Astrocyte of the cerebellum (primary cell): Measurements from ENCODE around the gene PRKAR1B.

ENCODE experiments used
- DNase-seq: peaks from one replicate; pipeline ENCODE4 v3.0.0-alpha.2; 2011; ENCODE audit warnings: low read depth
- H3K4me3 ChIP-seq: 2 replicates; pipeline ENCODE4 v1.5.1; 2011; ENCODE audit warnings: mild to moderate bottlenecking, low read depth, low read length, moderate library complexity
- in situ Hi-C: cut with HindIII; loops from 2 replicates; pipeline ENCODE4 v1.10.0; 2017; ENCODE audit warnings: low sequenced_read_pairs
- TF ChIP-seq, protein P1 (sequence below): IDR thresholded peaks from 2 replicates; pipeline ENCODE4 v1.5.1; 2012; ENCODE audit warnings: low read length, low read depth, moderate library complexity, mild to moderate bottlenecking; ENCODE audit errors: missing control alignments

Gene PRKAR1B

DNA sequence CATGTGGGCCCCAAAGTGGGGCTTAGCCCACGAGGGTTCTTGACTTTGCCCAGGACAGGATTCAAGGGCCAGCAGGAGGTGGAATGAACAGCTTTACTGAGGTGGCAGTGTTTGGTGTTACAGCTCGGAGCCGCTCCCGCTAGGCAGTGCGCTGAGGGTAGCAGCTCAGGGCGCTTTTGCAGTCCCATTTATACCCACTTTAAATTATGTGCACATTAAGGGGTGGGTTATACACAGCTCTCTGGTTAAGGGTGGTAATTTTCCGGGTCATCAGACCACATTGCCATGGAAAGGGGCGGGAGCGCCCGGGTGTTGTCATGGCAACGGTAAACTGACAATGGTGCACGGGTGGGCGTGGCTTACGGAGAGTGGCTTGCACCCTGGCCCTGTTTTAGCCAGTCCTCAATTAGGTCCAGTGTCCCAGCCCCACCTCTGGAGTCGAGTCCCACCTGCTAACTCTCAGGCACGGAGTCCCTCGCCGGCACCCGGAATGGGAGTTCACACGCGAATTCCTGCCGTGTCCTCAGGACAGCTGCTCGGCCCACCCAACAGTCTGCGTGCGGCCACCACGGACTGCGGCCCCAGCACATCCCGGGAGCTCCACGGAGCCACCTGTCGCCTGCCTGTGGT is 149.2 kb downstream of the PRKAR1B start:
- no peak for DNase-seq
- no peak overlapping the region for H3K4me3 ChIP-seq
- in situ Hi-C loops: no loop called here
- TF ChIP-seq, protein P1, sequence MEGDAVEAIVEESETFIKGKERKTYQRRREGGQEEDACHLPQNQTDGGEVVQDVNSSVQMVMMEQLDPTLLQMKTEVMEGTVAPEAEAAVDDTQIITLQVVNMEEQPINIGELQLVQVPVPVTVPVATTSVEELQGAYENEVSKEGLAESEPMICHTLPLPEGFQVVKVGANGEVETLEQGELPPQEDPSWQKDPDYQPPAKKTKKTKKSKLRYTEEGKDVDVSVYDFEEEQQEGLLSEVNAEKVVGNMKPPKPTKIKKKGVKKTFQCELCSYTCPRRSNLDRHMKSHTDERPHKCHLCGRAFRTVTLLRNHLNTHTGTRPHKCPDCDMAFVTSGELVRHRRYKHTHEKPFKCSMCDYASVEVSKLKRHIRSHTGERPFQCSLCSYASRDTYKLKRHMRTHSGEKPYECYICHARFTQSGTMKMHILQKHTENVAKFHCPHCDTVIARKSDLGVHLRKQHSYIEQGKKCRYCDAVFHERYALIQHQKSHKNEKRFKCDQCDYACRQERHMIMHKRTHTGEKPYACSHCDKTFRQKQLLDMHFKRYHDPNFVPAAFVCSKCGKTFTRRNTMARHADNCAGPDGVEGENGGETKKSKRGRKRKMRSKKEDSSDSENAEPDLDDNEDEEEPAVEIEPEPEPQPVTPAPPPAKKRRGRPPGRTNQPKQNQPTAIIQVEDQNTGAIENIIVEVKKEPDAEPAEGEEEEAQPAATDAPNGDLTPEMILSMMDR: no peak

DNA sequence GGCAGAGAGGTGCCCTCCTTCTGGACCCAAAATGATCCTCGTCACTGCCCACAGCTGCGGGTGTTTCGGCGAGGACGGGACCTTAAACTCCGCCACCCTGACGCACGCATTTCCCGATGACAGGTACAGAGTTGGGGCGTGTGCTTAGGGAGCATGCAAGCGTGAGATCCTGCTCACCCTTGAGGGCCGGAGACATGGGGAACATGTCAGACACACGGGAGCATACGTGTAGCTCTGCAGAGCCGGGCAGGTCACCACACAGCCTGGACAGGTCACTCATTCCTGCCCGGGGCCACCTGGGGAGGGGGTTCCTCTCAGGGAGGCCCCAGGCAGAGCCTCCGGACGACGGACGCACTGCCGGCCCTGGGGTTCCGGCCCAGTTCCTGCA is 149.8 kb downstream of the PRKAR1B start:
- no peak for DNase-seq
- H3K4me3 ChIP-seq: no peak overlapping the region
- in situ Hi-C loops: no loop called here
- TF ChIP-seq, protein P1: no peak

DNA sequence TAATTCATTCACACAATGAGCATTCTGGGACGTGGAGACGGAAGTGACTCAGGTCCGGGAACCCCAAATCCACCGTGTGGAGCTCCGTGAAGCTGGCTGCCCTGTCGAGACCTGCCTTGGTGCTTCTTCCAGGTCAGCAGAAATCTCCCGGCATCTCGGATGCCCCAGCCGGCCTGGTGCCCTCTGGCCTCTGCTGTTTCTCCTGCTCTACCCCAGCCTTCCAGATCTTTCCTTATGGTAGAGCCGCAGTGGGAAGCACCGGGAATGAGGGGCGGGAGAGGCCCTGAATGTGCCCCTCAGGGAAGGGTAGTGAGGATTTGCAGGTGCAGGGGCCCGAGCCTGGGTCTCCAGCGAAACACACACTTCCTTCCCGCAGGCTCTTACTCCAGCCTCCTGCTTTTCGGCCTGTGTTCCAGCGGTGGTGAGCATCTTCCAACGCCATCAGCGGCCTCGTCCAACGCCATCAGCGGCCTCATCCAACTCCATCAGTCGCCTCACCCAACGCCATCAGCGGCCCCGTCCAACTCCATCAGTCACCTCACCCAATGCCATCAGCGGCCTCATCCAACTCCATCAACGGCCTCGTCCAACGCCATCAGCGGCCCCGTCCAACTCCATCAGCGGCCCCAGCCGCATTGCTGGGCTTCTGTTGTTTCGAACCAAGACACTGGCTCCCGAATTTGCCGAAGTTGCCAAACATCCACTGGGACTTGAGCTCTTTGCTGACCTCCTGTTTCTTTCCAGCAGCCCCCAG is 150.4 kb downstream of the PRKAR1B start:
- TF ChIP-seq, protein P1: no peak
- no peak overlapping the region for H3K4me3 ChIP-seq
- in situ Hi-C loops: no loop called here
- no peak for DNase-seq

DNA sequence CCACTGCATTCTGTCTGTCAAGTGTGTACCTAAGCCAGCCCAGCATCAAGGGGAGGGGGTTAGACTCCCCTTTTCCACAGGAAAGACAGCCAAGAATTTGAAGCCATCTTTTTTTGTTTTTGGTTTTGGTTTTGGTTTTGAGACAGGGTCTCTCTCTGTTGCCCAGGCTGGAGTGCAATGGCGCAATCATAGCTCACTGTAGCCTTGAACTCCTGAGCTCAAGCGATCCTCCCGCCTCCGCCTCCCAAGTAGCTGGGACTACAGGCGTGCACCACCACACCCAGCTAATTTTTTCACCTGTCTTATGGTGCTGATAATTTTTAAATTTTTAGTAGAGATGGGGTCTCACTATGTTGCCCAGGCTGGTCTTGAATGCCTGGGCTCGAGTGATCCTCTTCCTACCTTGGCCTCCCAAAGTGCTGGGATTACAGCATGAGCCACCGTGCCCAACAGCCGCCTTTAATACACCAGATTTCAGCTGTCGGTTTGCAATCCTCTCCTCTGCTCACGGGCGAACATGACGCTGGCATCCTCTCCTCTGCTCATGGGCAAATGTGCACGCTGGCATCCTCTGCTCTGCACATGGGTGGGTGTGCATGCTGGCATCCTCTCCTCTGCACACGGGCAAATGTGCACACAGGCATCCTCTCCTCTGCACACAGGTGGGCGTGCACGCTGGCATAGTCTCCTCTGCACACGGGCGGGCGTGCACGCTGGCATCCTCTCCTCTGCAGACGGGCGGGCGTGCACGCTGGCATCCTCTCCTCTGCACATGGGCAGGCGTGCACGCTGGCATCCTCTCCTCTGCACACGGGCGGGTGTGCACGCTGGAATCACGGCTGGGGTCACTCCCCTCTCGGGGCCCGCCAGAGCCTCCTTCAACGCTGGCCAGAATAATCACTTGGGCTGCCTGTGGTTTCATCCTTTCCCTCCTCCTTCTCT is 151.4 kb downstream of the PRKAR1B start:
- in situ Hi-C loops: no loop called here
- no peak overlapping the region for H3K4me3 ChIP-seq
- DNase-seq: no peak
- TF ChIP-seq, protein P1: no peak

DNA sequence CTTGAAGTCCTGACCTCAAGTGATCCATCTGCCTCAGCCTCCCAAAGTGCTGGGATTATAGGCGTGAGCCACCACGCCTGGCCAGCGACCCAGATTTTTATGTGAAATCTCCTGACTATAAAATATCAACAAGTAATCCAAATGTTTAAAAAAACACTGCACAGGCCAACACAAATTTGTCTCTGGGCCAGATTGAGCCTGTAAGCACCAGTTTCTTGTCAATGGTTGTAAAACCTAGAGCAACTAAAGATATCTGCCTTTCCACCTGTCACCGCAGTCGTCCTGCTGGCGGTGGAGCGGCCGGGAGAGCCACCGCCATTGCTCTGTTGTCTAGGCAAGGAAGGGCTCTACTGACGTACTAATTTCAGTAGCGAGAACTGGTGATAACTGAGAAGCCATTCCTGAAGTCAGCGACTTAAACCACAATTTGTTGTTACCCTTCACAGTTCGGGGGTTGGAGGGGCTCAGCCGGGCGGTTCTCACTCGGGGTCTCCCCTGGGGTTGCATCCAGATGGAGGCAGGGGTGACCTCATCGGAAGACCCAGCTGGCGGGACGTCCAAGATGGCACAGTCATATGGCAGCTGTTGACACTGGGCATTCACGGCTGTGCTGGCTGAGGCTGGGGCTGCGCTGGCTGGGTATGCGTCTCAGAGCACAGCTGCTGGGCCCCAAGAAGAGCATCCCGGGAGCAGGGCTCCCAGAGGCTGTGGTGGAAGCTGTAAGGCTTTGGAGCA is 152.3 kb downstream of the PRKAR1B start:
- H3K4me3 ChIP-seq: no peak overlapping the region
- in situ Hi-C loops: no loop called here
- TF ChIP-seq, protein P1: no peak
- DNase-seq: no peak

DNA sequence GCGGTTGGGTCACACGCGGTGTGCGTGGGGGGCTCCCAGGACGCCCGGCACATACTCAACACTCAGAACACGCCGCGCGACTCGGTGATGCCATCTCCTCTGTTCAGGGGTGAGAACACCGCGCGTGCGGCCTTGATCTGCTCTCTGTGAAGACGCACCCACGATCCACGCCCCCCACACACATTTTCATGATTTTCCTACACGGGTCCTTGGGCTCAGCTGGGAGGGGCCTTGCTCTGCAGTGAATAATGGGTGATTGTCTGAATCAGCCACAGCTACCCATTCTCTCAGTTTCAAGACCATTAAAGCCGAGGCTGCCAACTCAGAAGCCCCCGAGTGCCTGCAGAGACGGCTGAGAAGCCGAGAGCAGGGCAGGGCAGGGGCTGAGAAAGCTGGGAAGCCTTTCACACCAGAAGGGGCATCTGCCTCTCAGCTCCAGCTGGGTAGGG is 153.1 kb downstream of the PRKAR1B start:
- no peak for DNase-seq
- in situ Hi-C loops: no loop called here

More for the DNA sequence above, 153.1 kb downstream of the PRKAR1B start:
- no peak overlapping the region for H3K4me3 ChIP-seq
- TF ChIP-seq, protein P1: no peak
